A673 (cell line): ENCODE data around the gene MEG3.

Experiments
- CTCF ChIP-seq: fragments of 300-800, 200-600 bp; sonication (generic); conservative IDR thresholded peaks from 2 replicates; pipeline ENCODE4 v1.5.1; 2017; ENCODE audit warnings: low read depth, mild to moderate bottlenecking, antibody characterized with exemption, low read length, moderate library complexity, mixed read lengths
- EZH2 ChIP-seq: fragments of 200-600 bp; sonication (generic); IDR thresholded peaks from 2 replicates; pipeline ENCODE4 v1.6.1; 2017; ENCODE audit warnings: borderline replicate concordance, low read depth, mild to moderate bottlenecking, mixed read lengths, antibody characterized with exemption, low read length; ENCODE audit not compliant: poor library complexity, severe bottlenecking

DNA sequence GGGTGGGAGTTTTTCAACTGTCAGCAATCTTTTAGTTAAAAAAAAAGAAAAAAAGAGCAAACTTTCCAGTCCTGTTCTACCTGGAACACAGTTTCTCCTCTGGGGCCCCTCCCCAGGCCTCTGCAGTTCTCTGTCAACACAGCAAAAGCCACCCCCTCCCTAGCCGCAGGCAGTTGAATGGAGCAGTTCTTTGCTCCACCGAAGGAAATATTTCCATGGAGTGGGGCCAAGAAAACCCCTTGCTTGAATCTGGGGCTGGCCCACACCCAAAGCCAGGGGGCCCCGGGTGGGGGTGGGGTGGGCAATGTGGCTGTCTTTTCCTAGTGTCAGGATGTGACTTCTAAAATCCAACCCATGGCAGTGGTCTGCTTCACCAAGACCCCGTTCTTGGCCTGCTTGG is 5.0 kb upstream of the MEG3 start:
- TF ChIP-seq CTCF (no peak), EZH2 (no peak)
